ENCODE measurements around the gene PATL2.
"Not testable (repeated sequence)": the region's sequence is repeated elsewhere in the genome, so short reads cannot be mapped to it uniquely, and the experiment has no call there.

The PATL2 gene

GRCh38 chr15:44705986-44706385, 5.1 kb downstream of the PATL2 start:
- TF ChIP-seq ZC3H10 (CRISPR knock-in tag; IDR thresholded peaks at IDR 0.05) (no peak), PATZ1 (CRISPR knock-in tag; IDR thresholded peaks at IDR 0.05; ENCODE audit: borderline replicate concordance) (no peak), ZNF70 (CRISPR knock-in tag; IDR thresholded peaks at IDR 0.05) (no peak), ZFP30 (CRISPR knock-in tag; IDR thresholded peaks at IDR 0.05) (no peak), CSDC2 (CRISPR knock-in tag; IDR thresholded peaks at IDR 0.05) (no peak), RARB (CRISPR knock-in tag; IDR thresholded peaks at IDR 0.05) (no peak), ZNF8 (CRISPR knock-in tag; IDR thresholded peaks at IDR 0.05) (no peak), PPARA (CRISPR knock-in tag; IDR thresholded peaks at IDR 0.05; ENCODE audit: borderline replicate concordance) (no peak), CSRNP3 (CRISPR knock-in tag; IDR thresholded peaks at IDR 0.05) (no peak), TCF4 (CRISPR knock-in tag; IDR thresholded peaks at IDR 0.05; ENCODE audit: borderline replicate concordance) (no peak), ZFP3 (CRISPR knock-in tag; IDR thresholded peaks at IDR 0.05) (no peak), TOX (CRISPR knock-in tag; IDR thresholded peaks at IDR 0.05; ENCODE audit: borderline replicate concordance) (no peak)
- ATAC-seq, result no peak

- ATAC-seq, result not testable (repeated sequence)
Observed at GRCh38 chr15:44700676-44701075, 10.4 kb downstream of the PATL2 start.

- TF ChIP-seq TOX (CRISPR knock-in tag; IDR thresholded peaks at IDR 0.05; ENCODE audit: borderline replicate concordance) (no peak), ZNF565 (CRISPR knock-in tag; conservative IDR thresholded peaks at IDR 0.05; ENCODE audit: low read depth) (no peak), BACH2 (CRISPR knock-in tag; IDR thresholded peaks at IDR 0.05; ENCODE audit: borderline replicate concordance) (no peak), ZNF70 (CRISPR knock-in tag; IDR thresholded peaks at IDR 0.05) (no peak), ZNF8 (CRISPR knock-in tag; IDR thresholded peaks at IDR 0.05) (no peak), ARNTL (CRISPR knock-in tag; IDR thresholded peaks at IDR 0.05; ENCODE audit: borderline replicate concordance, low read depth) (no peak), PATZ1 (CRISPR knock-in tag; IDR thresholded peaks at IDR 0.05; ENCODE audit: borderline replicate concordance) (no peak), CSDC2 (CRISPR knock-in tag; IDR thresholded peaks at IDR 0.05) (no peak), CREB5 (CRISPR knock-in tag; IDR thresholded peaks at IDR 0.05; ENCODE audit: low read depth) (no peak), PPARA (CRISPR knock-in tag; IDR thresholded peaks at IDR 0.05; ENCODE audit: borderline replicate concordance) (no peak), ESRRG (CRISPR knock-in tag; IDR thresholded peaks at IDR 0.05) (no peak), ZFP30 (CRISPR knock-in tag; IDR thresholded peaks at IDR 0.05) (no peak), TSHZ2 (CRISPR knock-in tag; IDR thresholded peaks at IDR 0.05) (no peak), OSR1 (CRISPR knock-in tag; IDR thresholded peaks at IDR 0.05) (no peak), SNAI2 (CRISPR knock-in tag; IDR thresholded peaks at IDR 0.05) (no peak), GLIS3 (CRISPR knock-in tag; IDR thresholded peaks at IDR 0.05) (no peak), ISL1 (CRISPR knock-in tag; IDR thresholded peaks at IDR 0.05) (no peak), POU6F1 (CRISPR knock-in tag; IDR thresholded peaks at IDR 0.05; ENCODE audit: borderline replicate concordance, low read depth) (no peak), ZC3H10 (CRISPR knock-in tag; IDR thresholded peaks at IDR 0.05) (no peak), ZFP3 (CRISPR knock-in tag; IDR thresholded peaks at IDR 0.05) (no peak)
- ATAC-seq, result no peak
Observed at GRCh38 chr15:44698641-44699040, 12.5 kb downstream of the PATL2 start.

All from SK-N-SH treated with all-trans-retinoic acid at 6 μM for 48 hours (cell line).